ENCODE data around the gene GRB10. TPM values are rescaled to one million over a fixed set of nuclear protein-coding genes. Genes with fewer than 3 reads are reported as not detected.

The GRB10 gene
- total RNA-seq, 4 donors from 2014 or later, result 33.9 to 72.6 (median 41.8) TPM

GRCh38 chr7:50771120-50772002 is 11.3 kb downstream of the GRB10 start:
- TF ChIP-seq CTCF (IDR thresholded peaks at IDR 0.05) (no peak), POLR2A (IDR thresholded peaks at IDR 0.05) (no peak)
- Histone ChIP-seq H3K4me3 (no peak overlapping the region), H3K27ac (no peak overlapping the region), H3K36me3 (no peaks in the 10 kb centered on the region), H3K27me3 (no peaks in the 10 kb centered on the region), H3K9me3 (no peaks in the 10 kb centered on the region), H3K4me1 (no peaks in the 10 kb centered on the region)
- intact Hi-C loops (cut with DNase I; ENCODE audit: low total_unique reads), result no loop called here
- DNase-seq, result no peak

- no peak for DNase-seq
Observed at GRCh38 chr7:50768485-50769474, 13.9 kb downstream of the GRB10 start.

GRCh38 chr7:50766849-50767207 is 15.9 kb downstream of the GRB10 start:
- Histone ChIP-seq H3K27ac (no peak overlapping the region), H3K36me3 (no peaks in the 10 kb centered on the region), H3K9me3 (no peaks in the 10 kb centered on the region), H3K4me1 (no peaks in the 10 kb centered on the region), H3K27me3 (no peaks in the 10 kb centered on the region), H3K4me3 (no peak overlapping the region)
- TF ChIP-seq POLR2A (IDR thresholded peaks at IDR 0.05) (no peak), CTCF (IDR thresholded peaks at IDR 0.05) (no peak)
- intact Hi-C loops (cut with DNase I; ENCODE audit: low total_unique reads), result no loop called here
- no peak for DNase-seq

More at GRCh38 chr7:50768485-50769474, 13.9 kb downstream of the GRB10 start:
- no peak overlapping the region for H3K4me3 ChIP-seq
- no peaks in the 10 kb centered on the region for H3K27me3 ChIP-seq
- no peak overlapping the region for H3K27ac ChIP-seq
- no peaks in the 10 kb centered on the region for H3K36me3 ChIP-seq
- no peaks in the 10 kb centered on the region for H3K9me3 ChIP-seq
- H3K4me1 ChIP-seq, result no peaks in the 10 kb centered on the region
- TF ChIP-seq POLR2A (IDR thresholded peaks at IDR 0.05) (no peak), CTCF (IDR thresholded peaks at IDR 0.05) (no peak)
- intact Hi-C loops (cut with DNase I; ENCODE audit: low total_unique reads), result no loop called here

- no peaks in the 10 kb centered on the region for H3K4me1 ChIP-seq
- no peaks in the 10 kb centered on the region for H3K36me3 ChIP-seq
- intact Hi-C loops (cut with DNase I; ENCODE audit: low total_unique reads), result no loop called here
- no peaks in the 10 kb centered on the region for H3K27me3 ChIP-seq
- no peaks in the 10 kb centered on the region for H3K9me3 ChIP-seq
- no peak overlapping the region for H3K27ac ChIP-seq
- no peak overlapping the region for H3K4me3 ChIP-seq
- no peak for DNase-seq
- TF ChIP-seq CTCF (IDR thresholded peaks at IDR 0.05) (no peak), POLR2A (IDR thresholded peaks at IDR 0.05) (no peak)
Observed at GRCh38 chr7:50766106-50766848, 16.4 kb downstream of the GRB10 start.

Measured in uterus (tissue), 4 donors.